MCF 10A (cell line): ENCODE measurements around the gene MAZ. TPM values are rescaled to one million over a fixed set of nuclear protein-coding genes. Genes with fewer than 3 reads are reported as not detected.
"Not testable (repeated sequence)": the region's sequence is repeated elsewhere in the genome, so short reads cannot be mapped to it uniquely, and the experiment has no call there.

Experiments used
- BruUV-seq: library from RNA; stranded (reverse); fragments of 400-500 nt; replicated peaks from 2 replicates; lab custom pipeline; 2021; lab: Mats Ljungman, UMichigan
- CTCF ChIA-PET: fragments of 300-600 bp; sonication (Branson Sonifier 250); formaldehyde crosslinking; extraction: SDS; loops from one replicate; lab custom pipeline; 2021; ENCODE audit warnings: antibody characterized with exemption, inconsistent platforms; lab: Yijun Ruan, JAX
- POLR2A ChIA-PET: fragments of 300-600, 350-650 bp; sonication (Branson Sonifier 250); formaldehyde crosslinking; extraction: SDS; loops from one replicate; lab custom pipeline; 2020; ENCODE audit warnings: antibody characterized with exemption, inconsistent platforms; lab: Yijun Ruan, JAX
- DNase-seq: peaks from one replicate; pipeline ENCODE4 v3.0.0-alpha.2; 2018; ENCODE audit not compliant: unreplicated experiment
- H3K27ac Mint-ChIP-seq: one replicate; pipeline ENCODE4 v1.8.0; 2022; ENCODE audit warnings: mild to moderate bottlenecking, low read depth, mixed read lengths; ENCODE audit not compliant: unreplicated experiment
- H3K27me3 Mint-ChIP-seq: one replicate; pipeline ENCODE4 v1.8.0; 2022; ENCODE audit warnings: mixed read lengths; ENCODE audit not compliant: insufficient read depth, unreplicated experiment
- H3K36me3 Mint-ChIP-seq: one replicate; pipeline ENCODE4 v1.8.0; 2022; ENCODE audit warnings: mild to moderate bottlenecking, moderate library complexity, mixed read lengths; ENCODE audit not compliant: insufficient read depth, unreplicated experiment
- H3K4me1 Mint-ChIP-seq: one replicate; pipeline ENCODE4 v1.8.0; 2022; ENCODE audit warnings: mixed read lengths; ENCODE audit not compliant: insufficient read depth, unreplicated experiment
- H3K4me3 Mint-ChIP-seq: one replicate; pipeline ENCODE4 v1.8.0; 2022; ENCODE audit warnings: mild to moderate bottlenecking, moderate library complexity, mixed read lengths; ENCODE audit not compliant: unreplicated experiment
- H3K9me3 Mint-ChIP-seq: one replicate; pipeline ENCODE4 v1.8.0; 2022; ENCODE audit warnings: mixed read lengths; ENCODE audit not compliant: unreplicated experiment
- intact Hi-C: fragments of 100-400 bp; cut with micrococcal nuclease; formaldehyde crosslinking; loops from 2 replicates; pipeline ENCODE4 v1.14.1; 2022
- total RNA-seq: library from RNA; stranded (reverse); gene quantifications from 2 replicates; pipeline ENCODE4 v1.2.3, GENCODE V29; 2022
- TF ChIP-seq, protein P1 (sequence below): fragments of 200-600 bp; IDR thresholded peaks from one replicate; pipeline ENCODE4 v1.8.0; 2022; ENCODE audit warnings: antibody characterized with exemption, mild to moderate bottlenecking; ENCODE audit not compliant: unreplicated experiment

MAZ gene
- total RNA-seq, 1 experiment from 2014 or later, result 185 TPM

DNA sequence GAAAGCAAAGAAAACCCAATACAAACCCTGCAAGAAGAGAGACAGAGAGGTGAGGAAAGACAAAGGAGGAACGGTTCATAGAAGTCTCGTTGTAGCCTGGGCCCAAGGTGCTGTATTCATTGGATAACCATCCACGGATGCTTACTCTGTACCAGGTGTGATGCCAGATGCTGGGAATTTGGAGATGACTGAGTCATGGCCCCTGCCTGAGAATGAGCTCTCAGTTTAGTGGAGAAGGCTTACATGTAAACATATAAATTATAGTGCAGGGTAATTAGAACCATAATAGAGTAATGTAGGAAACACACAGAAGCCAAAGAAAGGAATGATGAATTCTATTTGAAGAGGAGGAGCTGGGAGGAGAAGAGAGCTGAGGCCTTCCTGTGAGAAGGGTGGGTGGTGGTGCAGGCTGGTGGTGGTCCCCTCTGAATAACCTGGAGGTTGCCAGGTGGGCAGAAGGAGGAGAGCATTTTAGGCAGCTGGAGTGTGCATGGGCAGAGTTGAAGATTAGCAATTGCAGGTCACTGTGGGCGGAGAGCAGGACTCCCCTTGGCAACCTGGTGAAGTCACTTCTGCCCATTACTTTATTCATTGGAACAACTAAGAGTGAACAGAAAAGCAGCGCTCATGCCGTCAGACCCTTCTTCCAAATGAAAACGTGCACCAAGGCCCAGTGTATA is 35.9 kb upstream of the MAZ start:
- intact Hi-C loops, result no loop called here
- Mint-ChIP-seq H3K4me3 (no peak overlapping the region), H3K4me1 (peaks cover 7% of the 10 kb centered on the region), H3K27ac (no peak overlapping the region), H3K36me3 (no peaks in the 10 kb centered on the region), H3K27me3 (no peaks in the 10 kb centered on the region), H3K9me3 (no peaks in the 10 kb centered on the region)
- CTCF ChIA-PET, result interaction anchor here (0.7 to 0.8 kb wide), 2 partner anchors 12 to 1216 kb away, joined by 3 read pairs; no protein-coding TSS in a partner anchor
- TF ChIP-seq, protein P1, sequence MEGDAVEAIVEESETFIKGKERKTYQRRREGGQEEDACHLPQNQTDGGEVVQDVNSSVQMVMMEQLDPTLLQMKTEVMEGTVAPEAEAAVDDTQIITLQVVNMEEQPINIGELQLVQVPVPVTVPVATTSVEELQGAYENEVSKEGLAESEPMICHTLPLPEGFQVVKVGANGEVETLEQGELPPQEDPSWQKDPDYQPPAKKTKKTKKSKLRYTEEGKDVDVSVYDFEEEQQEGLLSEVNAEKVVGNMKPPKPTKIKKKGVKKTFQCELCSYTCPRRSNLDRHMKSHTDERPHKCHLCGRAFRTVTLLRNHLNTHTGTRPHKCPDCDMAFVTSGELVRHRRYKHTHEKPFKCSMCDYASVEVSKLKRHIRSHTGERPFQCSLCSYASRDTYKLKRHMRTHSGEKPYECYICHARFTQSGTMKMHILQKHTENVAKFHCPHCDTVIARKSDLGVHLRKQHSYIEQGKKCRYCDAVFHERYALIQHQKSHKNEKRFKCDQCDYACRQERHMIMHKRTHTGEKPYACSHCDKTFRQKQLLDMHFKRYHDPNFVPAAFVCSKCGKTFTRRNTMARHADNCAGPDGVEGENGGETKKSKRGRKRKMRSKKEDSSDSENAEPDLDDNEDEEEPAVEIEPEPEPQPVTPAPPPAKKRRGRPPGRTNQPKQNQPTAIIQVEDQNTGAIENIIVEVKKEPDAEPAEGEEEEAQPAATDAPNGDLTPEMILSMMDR, result no peak
- POLR2A ChIA-PET, result no interaction called here
- no TSS peak for BruUV-seq
- no peak for DNase-seq

DNA sequence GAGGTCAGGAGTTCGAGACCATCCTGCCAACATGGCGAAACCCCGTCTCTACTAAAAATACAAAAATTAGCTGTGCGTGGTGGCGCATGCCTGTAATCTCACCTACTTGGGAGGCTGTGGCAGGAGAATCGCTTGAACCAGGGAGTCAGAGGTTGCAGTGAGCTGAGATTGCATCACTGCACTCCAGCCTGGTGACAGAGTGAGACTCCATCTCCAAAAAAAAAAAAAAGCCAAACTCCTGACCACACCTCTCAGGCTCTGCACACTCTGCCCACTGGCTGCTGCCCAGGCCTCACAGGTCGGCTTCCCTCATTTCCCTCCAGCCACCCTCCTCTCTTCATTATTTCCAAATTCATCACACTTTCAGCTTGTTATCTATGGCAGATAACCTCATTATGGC is 34.0 kb upstream of the MAZ start:
- intact Hi-C loops, H3K27ac Mint-ChIP-seq, H3K27me3 Mint-ChIP-seq, BruUV-seq, H3K4me3 Mint-ChIP-seq, H3K36me3 Mint-ChIP-seq, H3K9me3 Mint-ChIP-seq, DNase-seq: not testable (repeated sequence)
- CTCF ChIA-PET, result interaction anchor here (0.6 to 0.9 kb wide), 2 partner anchors 18 to 1077 kb away, joined by 3 to 4 read pairs; no protein-coding TSS in a partner anchor
- POLR2A ChIA-PET, result interaction anchor here (0.7 to 1.4 kb wide), 2 partner anchors 18 to 32 kb away, joined by 4 to 5 read pairs; no protein-coding TSS in a partner anchor
- peaks cover 12% of the 10 kb centered on the region for H3K4me1 Mint-ChIP-seq

DNA sequence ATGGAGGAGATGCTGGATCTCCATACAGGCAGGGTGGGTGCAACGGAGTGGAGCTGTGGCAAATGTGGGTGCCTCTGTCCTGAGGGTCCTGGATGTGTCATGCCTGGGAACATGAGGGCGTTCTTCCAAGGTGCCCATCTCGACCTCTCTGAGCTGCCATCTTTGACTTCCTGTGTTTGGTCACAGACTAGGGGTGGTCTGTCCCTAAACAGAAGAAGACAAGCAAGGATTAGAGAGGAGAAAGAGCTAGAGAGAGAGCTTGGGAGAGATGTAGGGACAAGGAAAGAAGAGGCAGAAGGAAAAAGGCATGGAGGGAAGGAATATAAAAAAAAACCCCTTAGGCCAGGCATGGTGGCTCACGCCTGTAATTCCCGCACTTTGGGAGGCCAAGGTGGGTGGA is 31.6 kb upstream of the MAZ start:
- TF ChIP-seq, protein P1, result no peak
- H3K27me3 Mint-ChIP-seq, result no peaks in the 10 kb centered on the region
- no peak for DNase-seq
- peaks cover 22% of the 10 kb centered on the region for H3K4me1 Mint-ChIP-seq
- no TSS peak for BruUV-seq
- CTCF ChIA-PET, result interaction anchor here (0.6 kb wide), 2 partner anchors 9 to 21 kb away, joined by 3 read pairs; no protein-coding TSS in a partner anchor
- POLR2A ChIA-PET, result interaction anchor here (0.8 kb wide), 1 partner anchor 19 kb away, joined by 3 read pairs; no protein-coding TSS in a partner anchor
- no peaks in the 10 kb centered on the region for H3K9me3 Mint-ChIP-seq
- H3K4me3 Mint-ChIP-seq, result no peak overlapping the region
- no peak overlapping the region for H3K27ac Mint-ChIP-seq
- intact Hi-C loops, result no loop called here
- H3K36me3 Mint-ChIP-seq, result no peaks in the 10 kb centered on the region

DNA sequence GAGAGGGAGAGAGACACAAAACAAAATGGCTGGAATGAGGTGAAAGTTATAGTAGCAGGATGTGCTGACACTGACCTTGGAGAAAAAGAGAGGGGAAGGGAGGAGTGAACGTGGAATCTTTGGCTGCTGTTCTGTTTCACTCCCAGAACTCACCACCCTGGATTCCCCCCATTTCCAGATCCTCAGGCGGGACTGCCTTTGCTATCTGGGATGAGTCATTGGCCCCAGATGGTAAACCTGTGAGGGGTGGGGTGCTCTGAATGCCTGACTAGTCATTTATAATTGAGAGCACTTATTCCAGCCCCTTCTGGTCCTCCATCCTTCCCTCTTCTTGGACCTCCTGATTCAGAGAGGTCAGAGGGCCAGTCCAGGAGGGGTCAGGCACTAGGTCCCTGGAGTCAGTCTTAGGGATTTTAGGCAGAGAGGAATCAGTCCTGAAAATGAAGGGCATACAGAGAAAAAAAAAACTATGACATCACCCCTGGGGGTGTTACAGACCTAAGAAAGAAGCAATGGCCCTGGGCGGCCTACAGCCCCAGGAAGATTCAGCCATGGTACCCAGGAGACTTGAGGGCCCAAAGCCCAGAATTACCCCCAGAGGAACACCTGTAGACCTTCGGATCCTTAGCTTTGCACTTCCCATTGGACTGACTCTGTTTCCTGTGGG is 30.5 kb upstream of the MAZ start:
- Mint-ChIP-seq H3K27ac (no peak overlapping the region), H3K4me3 (no peak overlapping the region), H3K4me1 (peaks cover 22% of the 10 kb centered on the region), H3K27me3 (no peaks in the 10 kb centered on the region), H3K36me3 (no peaks in the 10 kb centered on the region), H3K9me3 (no peaks in the 10 kb centered on the region)
- TF ChIP-seq, protein P1, result no peak
- DNase-seq, result peak; percentile 35
- intact Hi-C loops, result no loop called here
- CTCF ChIA-PET, result interaction anchor here (0.7 kb wide), 1 partner anchor 66 kb away, joined by 4 read pairs; no protein-coding TSS in a partner anchor
- no TSS peak for BruUV-seq
- POLR2A ChIA-PET, result no interaction called here
